ENCODE measurements around the gene MRPL4. TPM values are rescaled to one million over a fixed set of nuclear protein-coding genes. Genes with fewer than 3 reads are reported as not detected.

Gene MRPL4
- total and polyA plus RNA-seq, 10 of the 15 experiments (the other 5 are each of a cell fraction or from before 2014, with no cell fraction given): 0.79 to 221 (median 112) TPM

DNA sequence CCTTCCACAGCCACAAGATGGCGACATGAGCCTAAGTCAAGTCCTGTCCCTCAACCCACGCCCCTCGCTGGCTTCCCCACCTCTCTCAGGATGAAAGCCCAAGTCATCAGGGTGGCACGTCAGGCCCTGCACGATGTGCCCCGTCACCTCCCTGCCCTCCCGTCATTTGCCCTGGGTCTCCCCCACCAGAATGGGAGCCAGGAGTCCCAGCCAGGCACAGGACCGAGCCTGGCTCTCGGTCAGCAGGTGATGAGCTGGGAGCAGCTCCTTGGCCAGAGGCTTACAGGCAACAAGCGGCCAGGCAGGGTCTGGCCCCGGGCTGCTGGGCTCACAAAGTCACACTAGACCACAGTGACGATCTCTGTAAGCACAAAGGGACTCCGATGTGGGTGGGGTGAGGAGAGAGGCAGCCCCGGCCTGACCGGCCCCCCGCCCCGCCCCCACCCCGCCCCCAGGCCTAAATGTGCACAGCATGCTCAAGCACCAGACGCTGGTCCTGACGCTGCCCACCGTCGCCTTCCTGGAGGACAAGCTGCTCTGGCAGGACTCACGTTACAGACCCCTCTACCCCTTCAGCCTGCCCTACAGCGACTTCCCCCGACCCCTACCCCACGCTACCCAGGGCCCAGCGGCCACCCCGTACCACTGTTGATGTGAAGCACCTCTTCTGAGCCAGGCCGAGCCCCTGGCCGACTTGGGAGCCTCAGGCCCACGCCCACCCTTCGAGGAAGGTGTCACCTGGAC is 7.3 kb downstream of the MRPL4 start (continued):
- TF ChIP-seq, protein P1, sequence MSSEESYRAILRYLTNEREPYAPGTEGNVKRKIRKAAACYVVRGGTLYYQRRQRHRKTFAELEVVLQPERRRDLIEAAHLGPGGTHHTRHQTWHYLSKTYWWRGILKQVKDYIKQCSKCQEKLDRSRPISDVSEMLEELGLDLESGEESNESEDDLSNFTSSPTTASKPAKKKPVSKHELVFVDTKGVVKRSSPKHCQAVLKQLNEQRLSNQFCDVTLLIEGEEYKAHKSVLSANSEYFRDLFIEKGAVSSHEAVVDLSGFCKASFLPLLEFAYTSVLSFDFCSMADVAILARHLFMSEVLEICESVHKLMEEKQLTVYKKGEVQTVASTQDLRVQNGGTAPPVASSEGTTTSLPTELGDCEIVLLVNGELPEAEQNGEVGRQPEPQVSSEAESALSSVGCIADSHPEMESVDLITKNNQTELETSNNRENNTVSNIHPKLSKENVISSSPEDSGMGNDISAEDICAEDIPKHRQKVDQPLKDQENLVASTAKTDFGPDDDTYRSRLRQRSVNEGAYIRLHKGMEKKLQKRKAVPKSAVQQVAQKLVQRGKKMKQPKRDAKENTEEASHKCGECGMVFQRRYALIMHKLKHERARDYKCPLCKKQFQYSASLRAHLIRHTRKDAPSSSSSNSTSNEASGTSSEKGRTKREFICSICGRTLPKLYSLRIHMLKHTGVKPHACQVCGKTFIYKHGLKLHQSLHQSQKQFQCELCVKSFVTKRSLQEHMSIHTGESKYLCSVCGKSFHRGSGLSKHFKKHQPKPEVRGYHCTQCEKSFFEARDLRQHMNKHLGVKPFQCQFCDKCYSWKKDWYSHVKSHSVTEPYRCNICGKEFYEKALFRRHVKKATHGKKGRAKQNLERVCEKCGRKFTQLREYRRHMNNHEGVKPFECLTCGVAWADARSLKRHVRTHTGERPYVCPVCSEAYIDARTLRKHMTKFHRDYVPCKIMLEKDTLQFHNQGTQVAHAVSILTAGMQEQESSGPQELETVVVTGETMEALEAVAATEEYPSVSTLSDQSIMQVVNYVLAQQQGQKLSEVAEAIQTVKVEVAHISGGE (CRISPR knock-in tag; IDR thresholded peaks at IDR 0.05): no peak
- TF ChIP-seq PAX5 (IDR thresholded peaks at IDR 0.05; ENCODE audit: borderline replicate concordance, low read depth, low read length) (no peak), POLR2AphosphoS5 (IDR thresholded peaks at IDR 0.05; ENCODE audit: low read length) (peak; percentile 32; the same call in 1 of the 2 replicates), ESRRA (IDR thresholded peaks at IDR 0.05; ENCODE audit: low read length) (0 out of 2 replicates have a peak, but pooled peaks have one; percentile 84), CEBPB (IDR thresholded peaks at IDR 0.05; ENCODE audit: borderline replicate concordance in 1 of 2, low read depth in 2 of 2, low read length in 2 of 2) (no peak), KDM1A (IDR thresholded peaks at IDR 0.05; ENCODE audit: borderline replicate concordance) (no peak), YY1 (IDR thresholded peaks at IDR 0.05; ENCODE audit: low read depth, low read length) (peak; percentile 50; the same call in 1 of the 2 replicates), HCFC1 (IDR thresholded peaks at IDR 0.05; ENCODE audit: low read length) (no peak), KAT2A (conservative IDR thresholded peaks at IDR 0.05; ENCODE audit: control insufficient read depth, low read depth, low read length) (no peak), NR2C2 (IDR thresholded peaks at IDR 0.05; ENCODE audit: borderline replicate concordance, control insufficient read depth, insufficient read length, low read depth) (no peak), STAT3 (IDR thresholded peaks at IDR 0.05; ENCODE audit: low read depth, low read length) (no peak), RFX5 (IDR thresholded peaks at IDR 0.05; ENCODE audit: low read depth, low read length) (no peak), NFXL1 (IDR thresholded peaks at IDR 0.05; ENCODE audit: borderline replicate concordance) (no peak)
- TF ChIP-seq, protein P2, sequence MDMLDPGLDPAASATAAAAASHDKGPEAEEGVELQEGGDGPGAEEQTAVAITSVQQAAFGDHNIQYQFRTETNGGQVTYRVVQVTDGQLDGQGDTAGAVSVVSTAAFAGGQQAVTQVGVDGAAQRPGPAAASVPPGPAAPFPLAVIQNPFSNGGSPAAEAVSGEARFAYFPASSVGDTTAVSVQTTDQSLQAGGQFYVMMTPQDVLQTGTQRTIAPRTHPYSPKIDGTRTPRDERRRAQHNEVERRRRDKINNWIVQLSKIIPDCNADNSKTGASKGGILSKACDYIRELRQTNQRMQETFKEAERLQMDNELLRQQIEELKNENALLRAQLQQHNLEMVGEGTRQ (IDR thresholded peaks at IDR 0.05; ENCODE audit: borderline replicate concordance, low read depth, low read length): no peak

Data from GM12878 (cell line).